ENCODE results near the gene PAQR8.
A peak's percentile ranks its signal among the peaks of the same experiment; 100 is the strongest.

Gene PAQR8

DNA sequence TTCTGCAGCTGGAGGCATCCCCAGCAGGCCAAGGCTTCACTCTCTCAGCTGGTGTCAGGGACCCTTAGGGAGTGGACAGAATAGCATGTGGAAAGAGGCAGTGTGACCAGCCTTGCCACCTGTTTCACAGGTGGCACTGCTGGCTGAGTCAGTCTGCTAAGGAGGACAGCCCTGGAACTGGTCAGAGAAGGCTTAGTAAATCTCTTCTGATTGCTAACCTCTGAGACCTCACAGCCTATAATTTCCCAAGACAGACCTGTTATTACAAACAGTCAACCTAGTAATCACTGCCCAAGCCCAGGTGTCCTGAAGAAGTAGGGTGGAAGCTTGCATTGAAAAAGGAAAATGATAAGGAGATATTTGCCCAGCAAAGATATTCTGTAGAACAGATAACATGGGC is 26.4 kb upstream of the PAQR8 start:
- Mint-ChIP-seq H3K27ac (no peak overlapping the region), H3K4me1 (ENCODE audit: low read depth) (peaks cover 42% of the 10 kb centered on the region), H3K4me3 (no peak overlapping the region), H3K36me3 (ENCODE audit: low read depth) (no peaks in the 10 kb centered on the region), H3K27me3 (ENCODE audit: low read depth) (no peaks in the 10 kb centered on the region), H3K9me3 (no peaks in the 10 kb centered on the region)
- no peak for DNase-seq (ENCODE audit: low spot score)

GRCh38 chr6:52336919-52337561 is 24.9 kb upstream of the PAQR8 start:
- Mint-ChIP-seq H3K36me3 (ENCODE audit: low read depth) (no peaks in the 10 kb centered on the region), H3K4me1 (ENCODE audit: low read depth) (peaks cover 47% of the 10 kb centered on the region), H3K27me3 (ENCODE audit: low read depth) (no peaks in the 10 kb centered on the region), H3K9me3 (no peaks in the 10 kb centered on the region), H3K27ac (no peak overlapping the region), H3K4me3 (no peak overlapping the region)
- DNase-seq (ENCODE audit: low spot score) = no peak

GRCh38 chr6:52337633-52338290 is 24.2 kb upstream of the PAQR8 start:
- H3K9me3 Mint-ChIP-seq = no peaks in the 10 kb centered on the region
- H3K27ac Mint-ChIP-seq = no peak overlapping the region
- no peak overlapping the region for H3K4me3 Mint-ChIP-seq
- no peaks in the 10 kb centered on the region for H3K27me3 Mint-ChIP-seq (ENCODE audit: low read depth)
- no peaks in the 10 kb centered on the region for H3K36me3 Mint-ChIP-seq (ENCODE audit: low read depth)
- no peak for DNase-seq (ENCODE audit: low spot score)
- H3K4me1 Mint-ChIP-seq (ENCODE audit: low read depth) = peaks cover 47% of the 10 kb centered on the region

DNA sequence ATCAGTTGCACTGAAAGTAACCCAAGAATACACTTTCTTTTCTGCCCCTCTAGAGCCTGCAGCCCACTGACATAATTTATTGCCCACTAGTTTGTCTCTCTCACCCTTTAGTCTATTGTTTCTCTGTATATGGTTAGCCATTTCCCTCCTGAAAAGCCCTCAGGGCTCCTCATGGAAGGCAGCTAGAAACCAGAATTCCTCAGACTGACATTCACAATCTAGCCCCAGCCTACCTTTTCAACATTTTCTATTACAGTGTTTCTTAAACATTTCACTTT is 21.4 kb upstream of the PAQR8 start:
- H3K36me3 Mint-ChIP-seq (ENCODE audit: low read depth) = no peaks in the 10 kb centered on the region
- H3K4me1 Mint-ChIP-seq (ENCODE audit: low read depth) = peaks cover 31% of the 10 kb centered on the region
- no peaks in the 10 kb centered on the region for H3K9me3 Mint-ChIP-seq
- DNase-seq (ENCODE audit: low spot score) = no peak
- no peak overlapping the region for H3K27ac Mint-ChIP-seq
- H3K27me3 Mint-ChIP-seq (ENCODE audit: low read depth) = peaks cover 10% of the 10 kb centered on the region
- no peak overlapping the region for H3K4me3 Mint-ChIP-seq

- no peak for DNase-seq (ENCODE audit: low spot score)
- H3K27me3 Mint-ChIP-seq (ENCODE audit: low read depth) = peaks cover 12% of the 10 kb centered on the region
- peak overlapping the region; percentile 25 for H3K4me3 Mint-ChIP-seq
- H3K9me3 Mint-ChIP-seq = no peaks in the 10 kb centered on the region
- H3K27ac Mint-ChIP-seq = peak overlapping the region; percentile 22
- H3K4me1 Mint-ChIP-seq (ENCODE audit: low read depth) = peaks cover 24% of the 10 kb centered on the region
- no peaks in the 10 kb centered on the region for H3K36me3 Mint-ChIP-seq (ENCODE audit: low read depth)
Measured at GRCh38 chr6:52341561-52342260, 20.2 kb upstream of the PAQR8 start.

DNA sequence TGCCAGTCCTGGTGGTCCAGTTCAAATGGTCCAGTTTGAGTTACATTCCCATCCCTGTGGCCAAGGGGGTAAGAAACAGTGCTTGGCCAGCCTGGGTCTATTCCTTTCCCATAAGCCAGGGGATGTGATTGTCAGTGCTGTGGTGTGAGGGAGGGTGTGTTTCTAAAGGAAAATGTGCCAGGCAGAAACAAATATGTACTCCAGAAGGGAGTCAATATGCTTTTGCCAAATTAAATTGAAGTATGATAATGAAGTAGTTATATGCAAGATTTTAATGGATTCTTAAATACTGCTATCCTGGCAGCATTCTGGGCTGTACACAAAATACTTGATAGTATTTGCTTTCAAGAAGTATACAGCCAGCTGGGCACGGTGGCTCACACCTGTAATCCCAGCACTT is 16.6 kb upstream of the PAQR8 start:
- H3K27me3 Mint-ChIP-seq (ENCODE audit: low read depth) = peaks cover 18% of the 10 kb centered on the region
- H3K9me3 Mint-ChIP-seq = no peaks in the 10 kb centered on the region
- H3K27ac Mint-ChIP-seq = no peak overlapping the region
- DNase-seq (ENCODE audit: low spot score) = no peak
- no peak overlapping the region for H3K4me3 Mint-ChIP-seq
- H3K36me3 Mint-ChIP-seq (ENCODE audit: low read depth) = no peaks in the 10 kb centered on the region
- H3K4me1 Mint-ChIP-seq (ENCODE audit: low read depth) = peaks cover 18% of the 10 kb centered on the region

DNA sequence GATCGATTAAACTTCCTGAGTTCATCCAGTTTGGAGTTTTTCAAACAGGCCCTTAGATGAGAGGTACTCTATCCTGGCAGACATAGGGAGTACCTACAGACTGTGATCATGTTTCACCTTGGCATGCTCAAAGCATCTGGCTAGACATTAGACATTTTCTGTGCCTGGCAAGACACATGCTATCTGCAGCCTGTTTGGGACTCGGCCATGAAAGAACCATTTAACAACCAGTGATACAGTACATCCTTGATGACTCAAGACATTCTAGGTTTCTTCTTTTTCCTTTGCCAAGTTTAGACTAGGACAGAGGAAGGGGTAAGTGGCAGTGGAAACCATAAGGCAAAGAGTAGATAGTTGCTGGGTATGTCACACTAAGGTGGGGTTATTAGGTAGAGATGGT is 15.4 kb upstream of the PAQR8 start:
- Mint-ChIP-seq H3K27me3 (ENCODE audit: low read depth) (peaks cover 18% of the 10 kb centered on the region), H3K9me3 (no peaks in the 10 kb centered on the region), H3K36me3 (ENCODE audit: low read depth) (no peaks in the 10 kb centered on the region), H3K4me1 (ENCODE audit: low read depth) (peaks cover 23% of the 10 kb centered on the region), H3K4me3 (no peak overlapping the region), H3K27ac (no peak overlapping the region)
- no peak for DNase-seq (ENCODE audit: low spot score)

GRCh38 chr6:52347818-52348217 is 14.1 kb upstream of the PAQR8 start:
- H3K27me3 Mint-ChIP-seq (ENCODE audit: low read depth) = peaks cover 18% of the 10 kb centered on the region
- no peak overlapping the region for H3K4me3 Mint-ChIP-seq
- H3K36me3 Mint-ChIP-seq (ENCODE audit: low read depth) = no peaks in the 10 kb centered on the region
- H3K9me3 Mint-ChIP-seq = no peaks in the 10 kb centered on the region
- peaks cover 27% of the 10 kb centered on the region for H3K4me1 Mint-ChIP-seq (ENCODE audit: low read depth)
- DNase-seq (ENCODE audit: low spot score) = no peak
- no peak overlapping the region for H3K27ac Mint-ChIP-seq

GRCh38 chr6:52351879-52352238 is 10.1 kb upstream of the PAQR8 start:
- Mint-ChIP-seq H3K27me3 (ENCODE audit: low read depth) (peaks cover 5% of the 10 kb centered on the region), H3K4me3 (no peak overlapping the region), H3K4me1 (ENCODE audit: low read depth) (peaks cover 27% of the 10 kb centered on the region), H3K27ac (no peak overlapping the region), H3K9me3 (no peaks in the 10 kb centered on the region), H3K36me3 (ENCODE audit: low read depth) (no peaks in the 10 kb centered on the region)
- DNase-seq (ENCODE audit: low spot score) = no peak

DNA sequence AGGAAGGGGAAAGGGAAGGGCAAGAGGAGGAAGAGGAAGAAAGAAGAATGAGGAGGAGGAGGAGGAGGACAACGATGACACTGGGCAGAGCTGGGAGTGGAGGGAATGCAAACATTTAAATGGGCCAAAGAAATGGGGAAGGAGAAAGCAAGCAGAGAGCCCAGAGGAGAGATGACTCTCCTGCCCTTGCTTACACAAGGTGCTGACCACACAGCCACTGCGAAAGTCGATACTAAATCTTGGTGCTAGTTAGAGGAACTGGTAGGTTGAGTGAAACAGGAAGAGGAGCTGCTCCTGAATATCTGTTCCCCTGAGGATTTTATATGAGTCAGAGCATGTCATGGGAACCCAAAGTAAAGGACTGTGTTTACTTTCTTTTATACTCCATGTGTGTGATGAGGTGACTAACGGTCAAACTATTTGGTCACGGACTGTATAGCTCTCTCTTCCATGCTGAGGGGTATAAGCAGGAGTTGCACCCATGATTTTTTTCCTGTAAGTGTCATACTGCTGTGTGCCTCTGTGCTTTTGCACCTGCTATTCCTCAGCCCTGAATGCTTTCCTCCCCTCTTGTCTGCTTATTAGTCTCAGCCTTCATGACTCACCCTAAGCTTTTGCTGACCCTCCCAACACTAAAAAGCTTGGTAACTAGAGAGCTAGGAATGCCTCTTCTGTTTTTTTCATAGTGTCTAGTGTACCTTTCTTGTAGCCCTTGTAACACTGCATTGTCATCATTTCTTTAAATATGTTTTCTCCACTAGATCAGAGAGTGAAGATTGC is 9.5 kb upstream of the PAQR8 start:
- H3K27me3 Mint-ChIP-seq (ENCODE audit: low read depth) = peaks cover 3% of the 10 kb centered on the region
- no peak for DNase-seq (ENCODE audit: low spot score)
- no peak overlapping the region for H3K27ac Mint-ChIP-seq
- no peaks in the 10 kb centered on the region for H3K36me3 Mint-ChIP-seq (ENCODE audit: low read depth)
- H3K4me1 Mint-ChIP-seq (ENCODE audit: low read depth) = peaks cover 25% of the 10 kb centered on the region
- no peaks in the 10 kb centered on the region for H3K9me3 Mint-ChIP-seq
- no peak overlapping the region for H3K4me3 Mint-ChIP-seq

DNA sequence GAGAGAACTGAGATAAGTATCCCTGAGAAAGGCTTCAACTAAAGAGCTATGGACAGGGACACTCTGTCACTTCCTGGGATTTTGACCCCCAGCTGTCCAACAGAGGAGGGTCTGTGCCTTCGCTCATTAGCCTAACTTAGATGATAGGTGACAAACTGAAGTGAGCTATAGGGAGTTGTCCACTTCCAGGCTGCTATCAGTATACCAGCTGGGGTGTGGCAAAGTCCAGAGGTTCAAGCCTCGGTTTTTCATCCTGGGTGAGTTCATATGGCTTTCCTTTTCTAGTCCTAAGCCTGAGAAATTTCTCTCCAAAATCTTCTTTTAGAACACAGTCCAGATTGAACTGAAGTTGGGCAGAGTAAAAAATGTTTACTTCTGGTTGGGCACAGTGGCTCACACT is 5.9 kb upstream of the PAQR8 start:
- Mint-ChIP-seq H3K27me3 (ENCODE audit: low read depth) (no peaks in the 10 kb centered on the region), H3K36me3 (ENCODE audit: low read depth) (no peaks in the 10 kb centered on the region), H3K9me3 (no peaks in the 10 kb centered on the region), H3K4me1 (ENCODE audit: low read depth) (peaks cover 17% of the 10 kb centered on the region), H3K4me3 (no peak overlapping the region), H3K27ac (no peak overlapping the region)
- no peak for DNase-seq (ENCODE audit: low spot score)

DNA sequence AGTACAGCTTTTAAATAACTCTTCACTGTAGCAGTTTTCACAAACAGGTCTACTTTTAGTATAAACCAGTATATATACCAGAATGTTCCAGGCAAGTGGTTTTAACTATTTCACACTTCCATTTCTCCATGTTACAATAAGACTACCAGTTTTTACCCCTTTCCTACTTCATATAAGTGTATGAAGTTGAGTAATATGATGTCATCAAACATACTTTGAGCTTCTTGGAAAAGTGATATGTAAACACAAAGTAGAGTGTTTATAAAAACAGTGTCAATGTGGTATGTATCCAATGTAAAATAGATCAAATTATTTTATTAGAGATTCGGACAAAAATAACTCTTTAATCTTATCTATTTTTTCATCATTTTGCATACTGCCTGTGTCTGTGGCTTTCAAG is 2.5 kb upstream of the PAQR8 start:
- peaks cover 9% of the 10 kb centered on the region for H3K36me3 Mint-ChIP-seq (ENCODE audit: low read depth)
- H3K9me3 Mint-ChIP-seq = no peaks in the 10 kb centered on the region
- H3K27ac Mint-ChIP-seq = no peak overlapping the region
- no peak overlapping the region for H3K4me3 Mint-ChIP-seq
- peaks cover 26% of the 10 kb centered on the region for H3K4me1 Mint-ChIP-seq (ENCODE audit: low read depth)
- no peak for DNase-seq (ENCODE audit: low spot score)
- no peaks in the 10 kb centered on the region for H3K27me3 Mint-ChIP-seq (ENCODE audit: low read depth)

DNA sequence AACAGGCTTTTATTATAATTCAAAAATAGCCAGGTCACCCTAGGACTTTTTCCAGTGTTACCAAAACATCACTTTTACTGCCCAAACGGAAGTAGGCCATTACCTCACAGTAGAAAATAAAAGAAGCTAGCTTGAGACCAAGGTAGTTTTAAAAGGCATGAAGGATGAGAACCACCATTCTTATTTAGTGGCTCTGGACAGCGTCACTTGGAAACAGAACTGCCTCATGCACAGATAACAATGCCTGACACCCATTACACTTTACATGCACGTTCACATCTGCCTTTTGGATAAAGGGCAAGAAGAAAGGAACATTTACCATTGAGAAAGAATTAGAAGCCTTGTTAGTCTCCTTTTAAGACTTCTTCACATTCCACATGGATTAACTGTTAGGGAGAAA is 1.9 kb upstream of the PAQR8 start:
- Mint-ChIP-seq H3K27me3 (ENCODE audit: low read depth) (no peaks in the 10 kb centered on the region), H3K27ac (no peak overlapping the region), H3K4me1 (ENCODE audit: low read depth) (peaks cover 32% of the 10 kb centered on the region), H3K9me3 (no peaks in the 10 kb centered on the region), H3K4me3 (no peak overlapping the region), H3K36me3 (ENCODE audit: low read depth) (peaks cover 9% of the 10 kb centered on the region)
- DNase-seq (ENCODE audit: low spot score) = no peak

Data from T-helper 2 cell treated with Interferon-gamma antibody and Interleukin-4, amounts not matched to agents 5 μg/mL and 100 μg/mL, for 36 hours (primary cell).